AG08395 (cell line): ENCODE results near the gene CST9.
"Not testable (repeated sequence)": the region's sequence is repeated elsewhere in the genome, so short reads cannot be mapped to it uniquely, and the experiment has no call there.

ENCODE experiments used
- DNase-seq: peaks from one replicate; pipeline ENCODE4 v3.0.0; 2012; ENCODE audit warnings: mixed read lengths, low spot score

The CST9 gene

DNA sequence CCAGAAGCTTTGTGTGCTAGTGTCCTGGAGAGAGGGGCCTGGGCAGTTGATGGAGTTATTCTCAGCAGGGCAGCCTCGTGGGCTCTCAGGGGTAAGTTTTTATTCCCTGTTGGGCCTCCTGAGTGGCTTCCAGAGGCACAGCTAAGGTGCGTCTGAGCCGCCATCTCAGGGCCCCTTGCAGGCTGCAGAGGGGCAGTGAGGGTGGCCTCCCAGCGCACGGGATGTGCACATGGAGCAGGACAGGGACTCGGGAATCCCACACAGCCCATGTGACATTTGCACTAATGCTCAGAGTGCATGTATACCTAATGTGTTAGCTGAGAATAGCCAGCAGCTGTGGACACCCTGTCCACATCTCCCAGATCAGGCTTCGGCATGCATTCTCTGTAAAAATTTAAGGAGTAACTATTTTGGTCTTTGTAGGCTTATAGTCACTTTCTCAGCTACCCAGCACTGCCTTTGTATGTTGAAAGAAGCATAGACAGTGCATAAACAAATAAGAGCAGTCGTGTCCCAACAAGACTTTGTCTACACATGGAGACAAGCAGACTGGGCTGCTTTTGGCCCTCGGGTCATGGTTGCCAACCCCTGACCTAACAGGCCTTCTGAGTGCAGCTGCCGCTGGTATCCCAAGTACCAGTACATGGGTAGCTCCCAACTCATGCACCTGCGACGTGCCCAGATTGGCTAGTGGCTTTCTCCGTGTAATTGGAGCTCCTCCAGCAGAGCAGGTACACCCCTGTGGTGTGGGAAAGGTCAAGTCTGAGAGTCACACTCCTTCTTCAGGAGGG is 18.8 kb downstream of the CST9 start:
- no peak for DNase-seq

DNA sequence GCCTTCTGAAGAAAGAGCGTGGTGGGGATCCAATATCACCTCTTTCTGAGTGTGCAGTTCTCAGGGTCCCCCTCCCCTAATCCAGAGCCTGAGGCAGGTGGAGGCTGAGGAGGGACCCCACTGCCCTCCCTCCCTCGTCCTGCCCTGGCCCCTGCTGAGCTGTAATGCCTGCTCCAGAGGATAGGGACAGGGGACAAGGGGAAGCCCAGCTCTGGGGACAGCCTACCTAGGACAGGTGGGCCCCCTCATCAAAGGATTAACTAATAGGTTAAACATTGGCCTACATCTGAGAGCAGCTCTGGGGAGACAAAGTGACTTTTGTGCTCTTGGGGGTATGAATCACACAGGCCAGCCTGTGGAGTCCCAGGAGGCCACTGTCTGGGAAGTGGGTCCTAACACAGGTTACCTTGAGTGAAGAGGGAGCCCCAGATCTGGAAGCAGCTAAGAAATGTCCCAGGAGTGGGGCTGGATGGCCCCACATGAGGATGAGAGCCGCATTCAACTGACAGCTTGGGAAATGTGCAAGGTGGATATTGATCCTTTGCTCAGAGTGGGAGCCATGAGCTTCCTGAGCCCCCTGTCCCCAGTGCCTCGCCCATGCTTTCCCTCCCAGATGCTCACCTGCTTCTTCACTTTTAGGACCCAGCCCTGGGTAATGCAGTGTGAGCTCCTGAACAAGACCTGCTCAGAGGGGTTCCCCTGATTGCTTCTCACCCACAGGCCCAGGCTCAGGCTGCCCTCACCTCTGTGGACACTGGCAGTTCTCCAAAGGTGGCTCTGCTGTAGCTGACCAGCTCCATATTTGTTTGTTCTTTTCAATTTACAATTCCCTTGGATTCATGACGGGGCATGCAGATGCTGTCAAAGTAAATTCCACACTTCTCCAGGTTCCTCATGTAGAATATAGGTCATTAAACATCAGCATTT is 19.6 kb downstream of the CST9 start:
- no peak for DNase-seq

DNA sequence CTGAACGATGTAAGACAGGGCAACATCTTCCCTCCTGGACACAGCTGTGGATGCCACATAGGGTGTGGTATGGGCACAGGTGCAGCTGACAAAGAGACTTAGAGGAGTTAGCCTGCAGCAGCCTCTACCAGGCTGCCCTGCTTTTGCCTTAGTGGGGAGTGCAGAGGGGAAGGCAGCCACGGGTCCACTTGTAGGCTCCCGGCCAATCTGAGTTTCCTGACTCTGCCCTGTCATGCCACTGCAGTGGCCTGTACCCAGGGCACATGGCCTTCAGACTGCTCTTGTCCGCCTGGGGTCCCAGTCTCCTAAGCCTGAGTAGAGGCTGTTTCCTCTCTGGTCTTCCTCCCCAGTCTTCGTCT is 20.3 kb downstream of the CST9 start:
- DNase-seq: no peak

DNA sequence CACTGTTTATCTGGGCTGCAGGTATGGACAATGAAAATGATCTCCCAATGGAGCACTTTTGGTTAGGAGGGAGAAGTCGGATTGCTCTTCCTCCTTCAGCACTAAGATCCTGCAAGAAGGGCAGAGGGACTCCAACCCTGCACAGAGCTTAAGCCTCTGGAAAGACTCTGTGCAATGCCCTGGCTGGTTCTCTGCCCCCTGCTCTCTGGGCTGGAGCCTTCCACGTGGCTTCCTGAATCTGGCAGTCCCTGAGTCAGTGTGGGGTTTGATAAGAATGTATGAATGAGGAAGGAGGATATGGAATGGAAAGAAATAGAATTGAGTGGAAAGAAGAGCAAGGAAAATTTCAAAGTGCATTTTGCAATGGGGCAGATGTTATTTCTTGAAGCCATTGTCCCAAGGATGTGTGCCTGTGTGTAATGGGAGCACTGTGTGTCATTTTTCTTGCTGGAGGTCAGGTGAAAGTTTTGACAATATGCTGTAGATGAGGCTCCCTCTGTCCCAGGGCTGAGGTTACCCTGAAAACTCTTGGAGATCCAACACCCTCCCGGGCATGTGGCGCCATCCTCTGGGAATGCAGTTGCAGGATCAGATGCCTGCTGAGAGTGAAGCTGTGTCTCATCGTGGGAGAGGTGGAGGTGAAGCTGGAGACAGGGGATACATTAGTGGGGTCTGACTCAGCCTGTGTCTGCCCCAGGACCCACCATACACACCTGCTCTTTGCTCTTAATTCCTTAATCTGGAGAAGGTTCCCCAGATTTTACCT is 21.1 kb downstream of the CST9 start:
- no peak for DNase-seq

DNA sequence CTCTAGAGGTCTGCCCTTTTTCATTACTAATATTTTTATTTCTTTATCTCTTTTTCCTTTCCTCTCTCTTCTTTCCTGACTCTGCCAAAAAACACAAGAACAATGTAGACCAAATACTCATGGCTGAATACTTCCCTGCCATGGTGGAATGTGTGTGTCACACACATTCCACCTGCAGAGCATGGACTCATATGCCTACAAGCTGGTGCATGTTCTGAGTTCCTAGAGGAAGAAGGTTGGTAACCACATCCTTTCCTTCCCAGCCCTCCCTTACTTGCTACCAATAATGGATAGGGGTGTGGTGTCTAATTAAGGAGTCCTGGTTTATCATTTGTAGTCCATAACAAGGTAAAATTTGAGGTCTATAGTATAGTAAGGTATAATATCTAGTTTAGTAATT is 22.2 kb downstream of the CST9 start:
- no peak for DNase-seq

DNA sequence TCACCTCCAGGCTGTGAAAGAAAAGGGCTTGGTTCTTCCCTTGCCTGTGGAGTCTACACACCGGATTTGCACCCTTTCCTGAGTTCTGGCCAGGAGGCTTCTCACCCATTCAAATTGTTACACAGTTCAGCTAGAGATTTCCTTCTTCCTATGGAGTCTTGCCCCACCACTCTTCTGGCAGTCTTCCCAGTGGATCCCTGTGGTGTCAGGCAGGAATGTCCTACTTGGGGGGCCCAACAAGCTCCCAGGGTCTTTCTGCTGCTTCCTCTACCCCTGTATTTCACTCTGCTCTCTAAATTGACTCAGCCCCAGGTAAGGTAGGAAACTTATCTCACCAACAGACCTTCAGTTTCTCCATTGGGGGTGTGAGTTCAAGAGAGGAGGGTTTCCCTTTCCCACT is 23.4 kb downstream of the CST9 start:
- DNase-seq: no peak

DNA sequence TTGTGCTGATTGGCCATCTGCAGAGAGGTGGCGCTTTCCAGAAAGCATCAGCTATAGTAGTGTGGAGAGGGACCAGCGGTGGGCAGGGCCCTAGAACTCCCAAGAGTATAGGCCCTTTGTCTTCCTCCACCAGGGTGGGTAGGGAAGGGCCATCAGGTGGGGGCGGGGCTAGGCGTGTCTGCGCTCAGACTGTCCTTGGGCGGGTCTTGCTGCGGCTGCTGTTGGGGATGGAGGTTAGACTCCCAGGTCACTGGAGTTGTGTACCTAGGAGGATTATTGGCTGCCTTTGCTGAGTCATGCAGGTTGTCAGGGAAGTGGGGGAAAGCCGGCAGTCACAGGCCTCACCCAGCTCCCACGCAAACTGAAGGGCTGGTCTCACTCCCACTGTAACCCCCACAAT is 23.9 kb downstream of the CST9 start:
- DNase-seq: not testable (repeated sequence)

DNA sequence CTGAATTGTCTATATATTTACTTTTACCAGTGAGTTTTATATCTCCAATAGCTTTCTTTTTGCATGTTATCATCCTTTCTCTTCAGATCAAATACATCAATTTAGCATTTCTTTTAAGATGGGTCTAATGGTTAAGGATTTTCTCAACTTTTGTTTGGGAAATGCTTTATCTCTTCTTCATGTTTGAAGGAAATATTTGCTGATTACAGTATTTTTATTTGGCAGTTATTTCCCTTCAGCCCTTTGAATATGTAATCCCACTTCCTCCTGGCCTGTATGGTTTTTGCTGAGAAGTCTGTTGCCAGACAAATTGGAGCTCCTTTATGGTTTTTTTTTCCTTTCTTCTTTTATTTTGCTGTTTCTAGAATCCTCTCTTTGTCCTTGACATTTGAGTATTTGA is 30.7 kb downstream of the CST9 start:
- no peak for DNase-seq

DNA sequence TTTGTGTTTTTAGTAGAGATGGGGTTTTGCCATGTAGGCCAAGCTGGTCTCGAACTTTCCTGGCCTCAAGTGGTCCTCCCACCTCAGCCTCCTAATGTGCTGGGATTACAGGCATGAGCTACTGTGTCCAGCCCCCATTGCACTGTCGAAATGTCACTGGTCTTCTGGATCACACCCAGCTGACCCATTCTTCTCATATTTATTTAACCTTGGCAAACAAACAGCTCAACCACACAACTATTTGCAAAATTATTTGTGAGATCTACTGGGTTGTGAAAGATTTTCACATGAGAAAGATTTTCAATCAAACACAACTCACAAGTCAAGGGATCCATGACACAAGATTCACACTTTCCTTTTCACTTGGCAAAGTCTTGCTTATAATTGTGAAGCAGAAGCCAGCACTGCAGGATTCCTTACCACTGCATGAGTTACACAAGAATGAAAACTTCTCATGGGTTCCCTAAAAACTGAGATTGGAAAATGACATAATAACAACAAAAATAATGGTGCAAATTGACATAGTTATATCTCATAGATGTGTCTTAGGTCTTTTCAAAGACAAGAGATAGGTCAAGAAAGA is 35.4 kb downstream of the CST9 start:
- no peak for DNase-seq

DNA sequence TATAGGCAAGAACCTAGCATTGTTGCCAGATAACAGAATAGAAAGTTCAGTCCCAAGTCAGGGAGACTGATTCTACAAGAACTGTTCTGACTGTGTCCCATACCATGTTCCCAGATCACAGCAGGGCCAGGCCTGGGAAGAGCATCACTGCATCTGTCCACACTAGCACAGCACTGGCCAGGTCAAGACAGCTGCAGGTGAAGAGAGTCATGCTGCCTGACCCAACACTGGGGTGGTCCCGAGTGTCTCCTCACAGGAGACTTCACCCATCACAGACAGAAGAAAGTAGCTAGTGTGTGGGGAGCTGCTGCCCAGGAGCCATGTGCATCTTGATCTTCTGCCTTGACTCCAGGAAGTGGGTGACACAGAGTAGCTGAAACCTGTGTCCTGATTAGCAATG is 36.1 kb downstream of the CST9 start:
- no peak for DNase-seq

DNA sequence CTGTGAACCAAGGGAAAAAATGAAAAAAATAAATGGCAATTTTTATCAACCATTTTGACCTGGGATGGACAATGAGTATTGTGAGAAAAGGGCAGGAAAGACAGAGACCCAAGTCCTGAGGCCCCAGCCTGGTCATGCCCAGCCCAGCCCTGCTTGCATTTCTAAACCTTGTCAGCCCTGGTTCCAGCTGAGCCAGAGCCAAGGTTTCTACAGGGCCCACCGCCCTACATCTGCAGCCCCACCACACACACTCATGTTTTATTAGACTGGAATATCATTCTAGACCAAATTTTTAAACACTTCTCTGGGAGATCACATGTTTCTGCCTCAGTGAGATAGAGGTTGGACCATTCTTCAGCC is 36.8 kb downstream of the CST9 start:
- no peak for DNase-seq

DNA sequence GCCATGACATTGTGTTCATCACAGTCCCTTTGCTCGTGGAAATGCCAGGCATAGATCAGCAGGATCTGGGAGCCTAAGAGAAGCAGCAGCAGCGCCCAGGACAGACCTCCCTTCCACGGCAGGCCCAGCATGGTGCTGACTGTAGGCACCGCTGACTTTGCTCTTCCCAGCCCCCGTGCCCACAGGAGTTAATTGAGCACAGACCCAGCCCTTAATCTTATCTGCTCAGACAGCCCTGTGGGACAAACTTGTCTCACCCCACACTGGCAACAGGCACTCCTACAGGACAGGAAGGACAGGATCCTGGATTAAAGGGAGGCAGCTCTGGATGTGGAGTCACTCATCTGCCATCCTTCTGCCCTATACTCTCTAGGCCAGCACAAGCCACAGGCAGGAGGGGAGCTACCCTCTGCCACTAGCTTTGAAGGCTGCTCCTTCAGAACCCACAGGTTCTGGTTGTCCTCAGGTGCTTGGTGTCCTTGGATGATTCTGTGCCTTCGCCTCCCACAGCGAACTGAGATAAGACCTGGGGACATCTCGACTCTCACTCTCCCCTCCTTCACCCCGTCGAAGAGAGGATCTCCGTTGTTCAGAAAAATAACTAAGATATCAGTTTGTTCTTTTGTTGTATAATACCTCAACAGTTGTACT is 37.3 kb downstream of the CST9 start, which contains the start of gene CST9L:
CST9L (minus strand) TSS at position 165 of the 651 bp plus-strand sequence; CDS start at position 131, 34 bp downstream.
- DNase-seq: no peak

DNA sequence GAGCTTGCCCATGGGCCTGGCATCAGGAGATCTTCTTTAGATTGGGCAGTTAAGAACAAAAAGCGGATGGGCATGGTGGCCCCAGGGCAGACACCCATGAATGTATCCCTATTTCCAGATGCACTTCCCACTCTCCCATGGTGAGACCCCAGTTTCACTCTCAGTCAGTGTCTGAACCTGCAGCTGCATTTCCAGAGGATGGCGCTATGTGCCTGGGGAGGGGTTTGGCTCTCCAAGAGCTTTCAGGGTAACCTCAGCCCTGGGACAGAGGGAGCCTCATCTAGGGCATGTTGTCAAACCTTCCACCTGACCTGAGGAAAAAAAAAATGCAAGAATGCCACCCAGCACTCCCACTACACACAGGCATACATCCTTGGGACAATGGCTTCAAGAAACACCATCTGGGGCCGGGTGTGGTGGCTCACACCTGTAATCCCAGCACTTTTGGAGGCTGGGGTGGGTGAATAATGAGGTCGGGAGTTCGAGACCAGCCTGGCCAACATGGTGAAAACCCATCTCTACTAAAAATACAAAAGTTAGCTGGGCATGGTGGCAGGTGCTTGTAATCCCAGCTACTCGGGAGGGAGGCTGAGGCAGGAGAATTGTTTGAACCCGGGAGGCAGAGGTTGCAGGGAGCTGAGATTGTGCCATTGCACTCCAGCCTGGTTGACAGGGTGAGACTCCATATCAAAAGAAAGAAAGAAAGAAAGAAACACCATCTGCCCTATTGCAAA is 39.4 kb downstream of the CST9 start:
- no peak for DNase-seq

DNA sequence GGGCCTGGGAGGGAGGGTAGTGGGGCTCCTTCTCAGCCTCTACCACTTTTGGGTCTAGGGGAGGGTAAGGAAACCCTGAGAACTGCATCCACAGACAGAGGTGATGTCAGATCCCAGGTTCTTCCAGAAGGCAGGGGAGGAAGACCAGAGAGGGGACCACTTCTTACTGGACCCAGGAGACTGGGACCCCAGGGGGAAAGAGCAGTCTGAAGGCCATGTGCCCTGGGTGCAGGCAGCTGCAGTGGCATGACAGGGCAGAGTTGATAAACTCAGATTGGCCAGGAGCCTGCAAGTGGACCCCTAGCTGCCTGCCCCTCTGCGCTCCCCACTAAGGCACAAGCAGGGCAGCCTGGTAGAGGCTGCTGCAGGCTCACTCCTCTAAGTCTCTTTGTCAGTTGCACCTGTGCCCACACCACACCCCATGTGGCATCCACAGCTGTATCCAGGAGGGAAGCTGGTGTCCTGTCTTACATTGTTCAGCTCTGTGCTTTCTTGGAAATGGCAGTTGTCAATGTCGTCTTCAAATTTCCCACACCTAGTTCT is 40.1 kb downstream of the CST9 start:
- DNase-seq: no peak

DNA sequence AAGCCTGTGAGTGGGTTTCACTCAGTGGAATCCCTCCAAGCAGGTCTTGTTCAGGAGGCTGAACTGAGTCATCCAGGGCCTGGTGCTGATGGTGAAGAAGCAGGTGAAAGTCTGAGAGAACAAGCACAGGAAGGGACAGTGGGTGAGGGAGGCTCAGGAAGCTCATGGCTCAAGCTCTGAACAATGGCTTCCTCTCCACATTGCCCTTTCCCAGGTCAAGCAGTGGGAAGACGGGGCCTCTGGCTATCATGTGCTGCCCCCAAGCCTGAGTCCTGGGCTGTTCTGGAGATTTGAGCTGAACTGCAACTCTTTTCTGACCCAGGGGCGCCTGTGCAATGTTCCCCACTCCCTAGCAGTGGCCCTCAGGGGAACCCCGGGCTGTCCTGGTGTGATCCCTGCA is 40.8 kb downstream of the CST9 start:
- no peak for DNase-seq

DNA sequence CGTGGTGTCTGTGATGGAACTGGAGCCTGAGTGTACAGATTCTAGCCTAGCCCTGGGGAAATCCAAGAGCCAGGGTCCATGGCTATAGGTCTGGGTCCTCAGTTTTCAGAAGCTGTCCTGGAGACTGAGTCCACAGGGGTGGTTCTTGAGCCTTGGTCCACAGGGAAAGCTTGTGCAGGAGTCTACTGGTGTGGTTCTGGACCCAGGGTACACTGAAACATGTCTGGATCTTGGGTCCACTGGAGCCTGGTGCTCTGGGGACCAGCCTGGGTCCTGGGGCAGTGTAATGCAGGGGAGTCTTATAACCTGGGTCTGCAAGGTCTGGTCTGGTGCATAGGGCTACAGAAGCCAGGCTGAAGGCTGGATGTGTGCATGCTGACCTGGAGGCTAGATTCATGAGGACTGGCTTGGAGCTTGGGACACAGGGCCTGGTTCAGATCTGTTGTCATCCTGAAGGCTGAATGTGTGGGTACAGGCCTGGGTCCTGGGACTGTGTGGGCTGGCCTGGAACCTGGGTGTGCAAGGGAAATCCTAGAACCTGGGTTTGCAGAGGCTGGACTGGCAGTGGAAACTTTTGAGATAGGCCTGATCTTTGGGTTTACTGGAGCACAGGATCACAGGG is 42.9 kb downstream of the CST9 start:
- no peak for DNase-seq

DNA sequence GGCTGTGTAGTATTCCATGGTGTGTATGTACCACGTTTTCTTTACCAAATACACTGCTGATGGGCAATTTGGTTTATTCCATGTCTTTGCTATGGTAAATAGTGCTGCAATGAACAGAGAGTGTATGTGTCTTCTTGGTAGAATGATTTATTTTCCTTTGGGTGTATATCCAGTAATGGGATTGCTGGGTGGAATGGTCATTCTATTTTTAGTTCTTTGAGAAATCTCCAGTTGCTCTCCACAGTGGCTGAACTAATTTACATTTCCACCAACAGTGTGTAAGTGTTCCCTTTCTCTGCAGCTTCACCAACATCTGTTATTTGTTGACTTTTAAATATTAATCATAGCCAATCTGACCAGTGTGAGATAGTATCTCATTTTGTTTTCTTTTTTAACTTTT is 51.3 kb downstream of the CST9 start:
- DNase-seq: no peak
